ENCODE measurements around the gene A2M.
"Not testable (repeated sequence)": the region's sequence is repeated elsewhere in the genome, so short reads cannot be mapped to it uniquely, and the experiment has no call there.

Gene A2M

DNA sequence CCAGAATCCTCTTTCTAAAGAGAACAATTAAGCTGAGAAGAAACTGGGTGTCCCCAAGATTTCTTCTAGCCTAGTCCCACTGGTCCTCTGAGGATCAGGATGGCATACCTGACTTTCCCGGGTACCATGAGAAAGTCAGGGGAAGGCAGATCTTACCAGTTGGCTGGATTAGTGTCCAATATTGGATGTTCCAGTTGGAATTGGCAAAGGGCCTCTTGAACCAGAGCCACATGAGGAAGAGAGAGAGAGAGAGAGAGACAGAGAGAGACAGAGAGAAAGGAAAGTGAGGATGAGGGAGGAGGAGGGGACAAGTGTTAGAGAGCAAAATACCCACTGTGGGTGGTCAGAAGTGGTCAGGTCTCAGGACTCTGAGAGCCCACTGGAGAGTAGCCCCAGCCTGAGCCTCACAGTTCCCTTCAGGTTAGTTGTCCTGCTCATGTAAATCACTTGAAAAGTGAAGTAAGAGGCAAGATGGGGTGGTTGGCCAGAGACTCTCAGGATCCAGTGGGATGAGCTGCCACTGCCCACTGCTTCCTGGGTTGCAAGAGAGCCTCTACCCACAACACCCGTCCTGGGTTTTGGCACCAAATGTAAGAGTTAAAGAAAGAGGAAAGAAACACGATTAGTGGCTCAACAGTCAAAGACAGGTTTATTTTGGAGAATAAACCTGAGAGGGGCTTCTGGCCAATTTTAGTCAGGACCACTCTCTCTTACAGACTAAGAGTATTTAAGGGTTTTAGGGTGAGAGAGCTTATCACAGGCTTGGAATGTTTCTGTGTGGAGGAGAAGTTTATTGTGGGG, 28.4 kb upstream of the A2M start:
- no peak for DNase-seq (ENCODE audit: extremely low read depth, low read depth)

DNA sequence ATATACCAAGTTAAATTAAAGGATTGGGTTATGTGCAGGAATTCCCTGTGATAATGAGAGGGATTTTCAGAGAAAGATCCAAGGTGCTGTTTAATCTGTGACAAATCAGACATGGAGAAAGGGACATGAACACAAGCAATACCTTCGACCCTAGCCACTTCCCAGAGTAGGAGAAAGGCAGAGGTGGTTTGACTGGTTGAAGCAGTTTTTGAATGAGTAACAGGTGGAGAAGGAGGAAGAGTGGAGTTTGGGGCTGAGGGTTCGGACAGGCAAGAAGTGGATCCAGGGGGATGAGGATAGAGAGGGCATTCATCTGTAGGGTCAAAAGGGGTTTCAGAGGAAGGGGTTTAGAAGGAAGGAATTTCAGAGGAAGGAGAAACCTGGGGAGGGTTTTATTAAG, 27.4 kb upstream of the A2M start:
- TF ChIP-seq, protein P1, sequence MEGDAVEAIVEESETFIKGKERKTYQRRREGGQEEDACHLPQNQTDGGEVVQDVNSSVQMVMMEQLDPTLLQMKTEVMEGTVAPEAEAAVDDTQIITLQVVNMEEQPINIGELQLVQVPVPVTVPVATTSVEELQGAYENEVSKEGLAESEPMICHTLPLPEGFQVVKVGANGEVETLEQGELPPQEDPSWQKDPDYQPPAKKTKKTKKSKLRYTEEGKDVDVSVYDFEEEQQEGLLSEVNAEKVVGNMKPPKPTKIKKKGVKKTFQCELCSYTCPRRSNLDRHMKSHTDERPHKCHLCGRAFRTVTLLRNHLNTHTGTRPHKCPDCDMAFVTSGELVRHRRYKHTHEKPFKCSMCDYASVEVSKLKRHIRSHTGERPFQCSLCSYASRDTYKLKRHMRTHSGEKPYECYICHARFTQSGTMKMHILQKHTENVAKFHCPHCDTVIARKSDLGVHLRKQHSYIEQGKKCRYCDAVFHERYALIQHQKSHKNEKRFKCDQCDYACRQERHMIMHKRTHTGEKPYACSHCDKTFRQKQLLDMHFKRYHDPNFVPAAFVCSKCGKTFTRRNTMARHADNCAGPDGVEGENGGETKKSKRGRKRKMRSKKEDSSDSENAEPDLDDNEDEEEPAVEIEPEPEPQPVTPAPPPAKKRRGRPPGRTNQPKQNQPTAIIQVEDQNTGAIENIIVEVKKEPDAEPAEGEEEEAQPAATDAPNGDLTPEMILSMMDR (IDR thresholded peaks at IDR 0.05; ENCODE audit: low read depth, low read length), result no peak
- no peak for DNase-seq (ENCODE audit: extremely low read depth, low read depth)

More for the DNA sequence above, 28.4 kb upstream of the A2M start:
- TF ChIP-seq, protein P1 (IDR thresholded peaks at IDR 0.05; ENCODE audit: low read depth, low read length), result no peak

DNA sequence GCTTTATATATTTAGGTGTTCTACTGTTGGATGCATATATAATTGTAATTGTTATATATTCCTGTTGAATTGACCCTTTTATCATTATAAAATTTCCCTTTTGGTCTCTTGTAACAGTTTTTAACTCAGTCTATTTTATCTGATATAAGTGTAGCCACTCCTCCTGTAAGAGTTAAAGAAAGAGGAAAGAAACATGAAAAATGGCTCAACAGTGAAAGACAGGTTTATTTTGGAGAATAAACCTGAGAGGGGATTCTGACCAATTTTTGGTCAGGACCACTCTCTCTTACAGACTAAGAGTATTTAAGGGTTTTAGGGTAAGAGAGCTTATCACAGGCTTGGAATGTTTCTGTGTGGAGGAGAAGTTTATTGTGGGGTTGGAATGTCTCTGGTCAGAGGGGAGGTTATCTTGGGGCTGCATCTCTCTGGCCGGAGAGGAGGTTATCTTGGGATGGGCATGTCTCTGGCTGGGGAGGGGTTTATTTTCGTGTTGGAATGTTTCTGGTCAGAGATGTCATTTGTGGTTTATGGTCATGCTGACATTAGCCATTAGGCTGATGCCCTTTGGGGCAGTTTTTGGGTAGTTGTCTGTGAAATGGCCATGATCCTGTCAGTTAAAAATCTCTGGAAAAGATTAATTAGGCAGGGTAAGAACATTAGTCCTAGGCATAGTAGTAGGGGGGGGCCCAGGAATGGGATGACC, 24.0 kb upstream of the A2M start:
- not testable (repeated sequence) for DNase-seq (ENCODE audit: extremely low read depth, low read depth)

DNA sequence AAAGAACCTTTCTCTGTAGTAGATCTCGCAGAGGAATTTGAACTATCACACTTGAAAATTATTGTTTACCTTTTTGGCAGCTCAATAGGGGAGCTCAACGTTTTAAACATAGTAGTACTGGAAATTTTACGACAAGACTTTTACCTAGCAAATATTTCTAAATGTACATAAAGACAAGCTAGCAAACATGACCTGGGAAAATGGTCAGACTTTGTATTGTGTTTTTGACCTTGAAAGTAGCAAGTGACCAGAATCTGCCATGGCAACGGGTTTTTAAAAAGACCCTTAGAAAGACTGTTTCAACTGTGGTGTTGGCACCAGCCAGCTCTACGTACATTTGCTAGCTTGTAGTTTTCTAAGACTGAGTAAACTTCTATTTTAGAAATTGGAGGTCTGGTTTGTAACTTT, 20.2 kb upstream of the A2M start:
- TF ChIP-seq, protein P1 (IDR thresholded peaks at IDR 0.05; ENCODE audit: low read depth, low read length), result no peak
- DNase-seq (ENCODE audit: extremely low read depth, low read depth), result no peak

DNA sequence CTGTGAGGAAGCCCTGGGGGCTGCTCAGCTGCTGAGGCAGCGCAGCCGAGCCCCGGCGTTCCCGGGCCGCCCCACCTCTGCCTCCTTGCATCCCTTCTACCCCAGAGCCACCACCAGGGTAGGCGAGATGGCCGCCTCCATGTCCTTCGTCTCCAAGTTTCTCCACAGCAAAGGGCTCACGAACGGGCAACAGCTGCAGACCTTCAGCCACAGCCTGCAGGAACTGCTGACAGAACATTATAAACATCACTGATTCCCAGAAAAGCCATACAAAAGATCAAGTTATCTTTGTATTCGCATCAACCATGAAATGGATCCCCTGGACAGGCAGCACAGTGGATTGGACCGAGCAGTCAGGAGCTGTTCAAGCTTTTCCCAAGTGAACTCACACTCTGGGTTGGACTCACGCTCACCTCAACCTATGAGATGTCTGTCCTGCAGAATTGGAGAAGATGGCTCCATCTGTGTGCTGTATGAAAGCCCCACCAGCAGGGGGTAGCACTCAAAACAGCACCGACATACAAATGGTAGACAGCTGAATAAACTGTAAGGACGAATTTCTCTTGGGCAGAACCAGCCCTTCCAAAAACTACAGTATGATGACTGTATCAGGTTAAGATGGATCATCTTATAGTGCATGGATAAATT, 19.4 kb upstream of the A2M start:
- TF ChIP-seq, protein P1 (IDR thresholded peaks at IDR 0.05; ENCODE audit: low read depth, low read length), result no peak
- DNase-seq (ENCODE audit: extremely low read depth, low read depth), result no peak

DNA sequence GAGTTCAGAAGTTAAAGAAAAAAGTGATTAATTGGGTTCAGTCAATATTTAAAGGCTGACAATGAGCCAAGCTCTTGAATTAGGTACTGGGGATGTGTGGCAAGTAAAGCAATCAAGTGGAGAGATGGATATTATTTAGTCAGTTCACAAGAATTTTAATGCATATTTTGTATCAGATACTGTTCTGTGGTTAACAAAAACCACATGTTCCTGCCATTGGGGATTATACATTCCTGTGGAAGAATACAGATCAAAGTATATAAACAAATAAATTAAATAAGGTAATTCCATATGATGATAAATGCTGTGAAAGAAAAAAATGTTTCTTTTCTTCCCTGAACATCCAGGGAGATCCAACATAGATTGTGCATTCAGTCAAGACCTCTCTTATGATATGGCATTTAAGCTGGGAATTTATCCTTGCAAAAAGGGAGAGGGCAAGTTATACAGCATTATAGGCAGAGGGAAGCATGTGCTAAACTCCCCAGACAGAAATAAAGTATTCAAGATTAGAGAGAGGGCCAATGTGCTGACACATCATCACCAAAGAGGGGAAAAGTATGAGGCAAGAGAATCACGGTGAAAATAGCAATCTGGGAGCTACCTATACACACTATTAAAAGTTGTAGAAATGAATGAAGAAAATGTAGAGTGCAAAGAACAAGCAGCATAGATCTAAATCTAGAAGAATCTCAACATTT, 17.6 kb upstream of the A2M start:
- TF ChIP-seq, protein P1 (IDR thresholded peaks at IDR 0.05; ENCODE audit: low read depth, low read length), result no peak
- DNase-seq (ENCODE audit: extremely low read depth, low read depth), result no peak

DNA sequence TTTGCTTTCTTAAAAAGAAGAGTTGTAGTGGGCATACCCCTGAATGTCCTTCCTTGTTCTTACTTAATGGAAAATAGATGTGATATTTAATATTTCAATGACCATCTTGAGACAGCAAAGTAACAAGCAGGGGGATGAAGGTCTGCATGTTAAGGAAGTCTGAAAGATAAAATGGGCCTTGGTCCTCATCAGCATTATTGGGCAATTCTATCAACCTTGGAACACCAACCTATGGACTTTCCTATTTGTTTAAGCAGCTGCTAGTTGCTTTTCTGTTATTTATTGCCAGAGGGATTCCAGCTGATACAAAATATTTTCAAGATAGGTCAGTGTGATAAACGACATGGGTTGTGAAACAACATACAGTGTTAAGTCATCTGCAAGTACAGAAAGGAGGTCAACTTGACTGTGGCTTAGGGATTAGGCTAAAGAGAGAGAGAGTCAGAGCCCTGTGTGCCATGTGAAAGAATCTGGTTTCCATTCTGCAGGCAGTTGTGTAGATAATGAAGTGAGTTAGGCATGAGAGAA, 16.4 kb upstream of the A2M start:
- TF ChIP-seq, protein P1 (IDR thresholded peaks at IDR 0.05; ENCODE audit: low read depth, low read length), result no peak
- DNase-seq (ENCODE audit: extremely low read depth, low read depth), result no peak

All from AG09319 (cell line).